Activated naive CD4-positive, alpha-beta T cell treated with anti-CD3 and anti-CD28 coated beads, Interleukin-2, amount 50 U/mL, for 72 hours (primary cell): Measurements from ENCODE around the gene CBARP. TPM values are rescaled to one million over a fixed set of nuclear protein-coding genes. Genes with fewer than 3 reads are reported as not detected.
A peak's percentile ranks its signal among the peaks of the same experiment; 100 is the strongest.

Source experiments
- ATAC-seq, 2 donors: fragments of 150-1000 bp; cut with Tn5 transposase; 2 replicates each; pipeline ENCODE4 v1.10.0; 2021; ENCODE audit warnings: mild to moderate bottlenecking in 2 of 2, moderate library complexity in 2 of 2
- DNase-seq, 2 donors: peaks; one replicate each; pipeline ENCODE4 v3.0.0; 2021 to 2022; ENCODE audit warnings: low spot score in 2 of 2
- H3K27ac Mint-ChIP-seq, 2 donors: one replicate each; pipeline ENCODE4 v1.8.0; 2022; ENCODE audit warnings: mild to moderate bottlenecking in 2 of 2, mixed read lengths in 2 of 2
- H3K36me3 Mint-ChIP-seq, 2 donors: one replicate each; pipeline ENCODE4 v1.8.0; 2022; ENCODE audit warnings: mixed read lengths in 2 of 2
- H3K9me3 Mint-ChIP-seq, 2 donors: one replicate each; pipeline ENCODE4 v1.8.0; 2022; ENCODE audit warnings: mixed read lengths in 2 of 2
- total RNA-seq, 2 donors: library from RNA; stranded (reverse); gene quantifications; one replicate each; pipeline ENCODE4 v1.2.3, GENCODE V29; 2022

CBARP gene
- total RNA-seq, 2 donors from 2014 or later, result 1.0 to 1.6 TPM

GRCh38 chr19:1228161-1228957, 9.4 kb downstream of the CBARP start:
- Mint-ChIP-seq H3K36me3 (no peaks in the 10 kb centered on the region), H3K9me3 (no peaks in the 10 kb centered on the region), H3K27ac (no peak overlapping the region)
- DNase-seq, result no peak
- ATAC-seq, result no peak

- ATAC-seq (no peak), DNase-seq (no peak)
- Mint-ChIP-seq H3K9me3 (no peaks in the 10 kb centered on the region), H3K36me3 (no peaks in the 10 kb centered on the region), H3K27ac (no peak overlapping the region)
Measured at GRCh38 chr19:1227304-1228054, 10.3 kb downstream of the CBARP start.

- Mint-ChIP-seq H3K9me3 (no peaks in the 10 kb centered on the region), H3K27ac (no peak overlapping the region), H3K36me3 (no peaks in the 10 kb centered on the region)
- DNase-seq, result no peak
- ATAC-seq, result no peak
Measured at GRCh38 chr19:1226522-1227303, 11.1 kb downstream of the CBARP start.

GRCh38 chr19:1226227-1226518, 11.6 kb downstream of the CBARP start:
- no peak for ATAC-seq
- Mint-ChIP-seq H3K27ac (no peak overlapping the region), H3K9me3 (no peaks in the 10 kb centered on the region), H3K36me3 (no peaks in the 10 kb centered on the region)
- DNase-seq, result no peak

- DNase-seq (no peak), ATAC-seq (no peak)
- no peaks in the 10 kb centered on the region for H3K9me3 Mint-ChIP-seq
- H3K27ac Mint-ChIP-seq, result no peak overlapping the region
- H3K36me3 Mint-ChIP-seq, result no peaks in the 10 kb centered on the region
Measured at GRCh38 chr19:1225440-1226226, 12.2 kb downstream of the CBARP start.

- ATAC-seq (no peak), DNase-seq (no peak)
- no peaks in the 10 kb centered on the region for H3K36me3 Mint-ChIP-seq
- no peak overlapping the region for H3K27ac Mint-ChIP-seq
- H3K9me3 Mint-ChIP-seq, result no peaks in the 10 kb centered on the region
Measured at GRCh38 chr19:1224847-1225246, 13.0 kb downstream of the CBARP start.

GRCh38 chr19:1224047-1224825, 13.6 kb downstream of the CBARP start:
- H3K9me3 Mint-ChIP-seq, result no peaks in the 10 kb centered on the region
- ATAC-seq, result no peak
- no peak overlapping the region for H3K27ac Mint-ChIP-seq
- H3K36me3 Mint-ChIP-seq, result no peaks in the 10 kb centered on the region
- DNase-seq, result no peak

- ATAC-seq (peak; percentile 15 to 54), DNase-seq (no peak)
- no peaks in the 10 kb centered on the region for H3K9me3 Mint-ChIP-seq
- no peak overlapping the region for H3K27ac Mint-ChIP-seq
- H3K36me3 Mint-ChIP-seq, result no peaks in the 10 kb centered on the region
Measured at GRCh38 chr19:1223018-1223855, 14.6 kb downstream of the CBARP start.

GRCh38 chr19:1222394-1222793, 15.4 kb downstream of the CBARP start:
- no peaks in the 10 kb centered on the region for H3K9me3 Mint-ChIP-seq
- no peak overlapping the region for H3K27ac Mint-ChIP-seq
- DNase-seq, result no peak
- ATAC-seq, result no peak
- H3K36me3 Mint-ChIP-seq, result no peaks in the 10 kb centered on the region

GRCh38 chr19:1221904-1222255, 15.9 kb downstream of the CBARP start:
- DNase-seq (no peak), ATAC-seq (no peak)
- Mint-ChIP-seq H3K36me3 (no peaks in the 10 kb centered on the region), H3K9me3 (no peaks in the 10 kb centered on the region), H3K27ac (no peak overlapping the region)

GRCh38 chr19:1220976-1221903, 16.6 kb downstream of the CBARP start:
- ATAC-seq, result no peak
- Mint-ChIP-seq H3K9me3 (no peaks in the 10 kb centered on the region), H3K36me3 (no peaks in the 10 kb centered on the region), H3K27ac (no peak overlapping the region)
- DNase-seq, result no peak

GRCh38 chr19:1220477-1220930, 17.3 kb downstream of the CBARP start:
- DNase-seq (no peak), ATAC-seq (no peak)
- H3K36me3 Mint-ChIP-seq, result no peaks in the 10 kb centered on the region
- H3K27ac Mint-ChIP-seq, result no peak overlapping the region
- H3K9me3 Mint-ChIP-seq, result no peaks in the 10 kb centered on the region

GRCh38 chr19:1219786-1220476, 17.9 kb downstream of the CBARP start:
- Mint-ChIP-seq H3K9me3 (no peaks in the 10 kb centered on the region), H3K36me3 (no peaks in the 10 kb centered on the region), H3K27ac (no peak overlapping the region)
- ATAC-seq (no peak), DNase-seq (no peak)
